Measurements from ENCODE around the gene PPFIA1. TPM values are rescaled to one million over a fixed set of nuclear protein-coding genes. Genes with fewer than 3 reads are reported as not detected.
A peak's percentile ranks its signal among the peaks of the same experiment; 100 is the strongest.

Gene PPFIA1
- total RNA-seq, 1 experiment from 2014 or later: 63.4 TPM

- no peak overlapping the region for H3K4me3 Mint-ChIP-seq
- 0 out of 7 replicates have a peak overlapping the region, but pooled peaks of 1 of the 3 experiments have one; percentile 58 for H3K27ac Mint-ChIP-seq
Measured at GRCh38 chr11:70333261-70333660, 62.8 kb downstream of the PPFIA1 start.

More at GRCh38 chr11:70333261-70333660, 62.8 kb downstream of the PPFIA1 start:
- H2BK120ac ChIP-seq (ENCODE audit: low read depth, low read length, poor library complexity, severe bottlenecking): no peak overlapping the region
- H3K56ac ChIP-seq (ENCODE audit: insufficient read length, low read depth, low read length): no peak overlapping the region
- H3K27ac ChIP-seq (ENCODE audit: insufficient read length, low read depth, low read length): no peak overlapping the region
- DNase-seq: no peak
- H3K79me1 ChIP-seq (ENCODE audit: insufficient read depth, low read depth, low read length, poor library complexity, severe bottlenecking): no peaks in the 10 kb centered on the region
- H2BK15ac ChIP-seq (ENCODE audit: low read depth, low read length): no peak overlapping the region
- no peak overlapping the region for H4K8ac ChIP-seq (replicated peaks; ENCODE audit: insufficient read length, low read depth, low read length)
- no peak overlapping the region for H2BK12ac ChIP-seq (ENCODE audit: insufficient read length, low read depth, low read length)
- no peak overlapping the region for H2BK5ac ChIP-seq (ENCODE audit: insufficient read length, low read length)
- no peak overlapping the region for H3K23ac ChIP-seq (ENCODE audit: insufficient read length, low read depth, low read length)
- no peak overlapping the region for H3T11ph ChIP-seq (ENCODE audit: low read length)
- H3K14ac ChIP-seq (ENCODE audit: insufficient read depth, low read length): no peak overlapping the region; the same call in 1 of the 2 replicates
- TF ChIP-seq CTCF (conservative IDR thresholded peaks at IDR 0.05): no peak
- H4K5ac ChIP-seq (ENCODE audit: insufficient read length, low read depth, low read length): peak overlapping the region; percentile 7
- no CpG with 5 or more reads among the region's 13 CpGs for WGBS (ENCODE audit: extremely low coverage, insufficient read length, low lambda C conversion rate)
- H3K18ac ChIP-seq (ENCODE audit: insufficient read length, low read depth, low read length): no peak overlapping the region
- H3K9ac ChIP-seq (ENCODE audit: extremely low read depth, insufficient read length, low read length): no peak overlapping the region
- peaks cover 54 to 87% (median 87%) of the 10 kb centered on the region in 3 experiments for H3K36me3 Mint-ChIP-seq (ENCODE audit: insufficient read depth in 1 of 3, low read depth in 3 of 3)
- no peak overlapping the region for H2BK20ac ChIP-seq (ENCODE audit: low read depth, low read length, poor library complexity, severe bottlenecking)
- no peaks in the 10 kb centered on the region for H3K9me3 Mint-ChIP-seq
- H3K4me1 ChIP-seq (ENCODE audit: insufficient read depth, low read length): no peaks in the 10 kb centered on the region
- no peaks in the 10 kb centered on the region for H3K9me3 ChIP-seq (ENCODE audit: control insufficient read depth, low read depth, low read length)
- no peaks in the 10 kb centered on the region for H3K27me3 ChIP-seq (ENCODE audit: insufficient read depth, low read length)
- no peaks in the 10 kb centered on the region for H3K79me2 ChIP-seq (ENCODE audit: insufficient read depth, low read length)
- no peak overlapping the region for H3K4me2 ChIP-seq (ENCODE audit: insufficient read depth, insufficient read length, low read length)
- no peaks in the 10 kb centered on the region for H3K27me3 Mint-ChIP-seq (ENCODE audit: low read depth)
- no peak overlapping the region for H3K4ac ChIP-seq (ENCODE audit: low read depth, low read length)
- H4K91ac ChIP-seq (ENCODE audit: insufficient read length, low read depth, low read length): no peak overlapping the region
- H2AFZ ChIP-seq (ENCODE audit: low read length): no peak overlapping the region
- no peaks in the 10 kb centered on the region for H3K4me1 Mint-ChIP-seq
- no peaks in the 10 kb centered on the region for H4K20me1 ChIP-seq (ENCODE audit: control insufficient read depth, insufficient read depth, insufficient read length)
- no peaks in the 10 kb centered on the region for H3K23me2 ChIP-seq (ENCODE audit: insufficient read length, low read depth, low read length, poor library complexity, severe bottlenecking)
- H2AK5ac ChIP-seq (ENCODE audit: insufficient read length, low read length): no peak overlapping the region

Measured in H9 (cell line).